Measurements from ENCODE around the gene CDH13.

- no peak for TF ChIP-seq CTCF (IDR thresholded peaks at IDR 0.05; ENCODE audit: low read depth, low read length)
- no peak for TF ChIP-seq EZH2phosphoT487 (IDR thresholded peaks at IDR 0.05; ENCODE audit: low read depth)
Measured at GRCh38 chr16:83730812-83731211, 1104.0 kb downstream of the CDH13 start.

All from OCI-LY3 (cell line).